ENCODE results near the gene PITPNC1. TPM values are rescaled to one million over a fixed set of nuclear protein-coding genes. Genes with fewer than 3 reads are reported as not detected.

Gene PITPNC1
- total and polyA plus RNA-seq, 2 donors (not counting 3 experiments of a cell fraction or from before 2014, with no cell fraction given), result 2.4 to 9.6 TPM

GRCh38 chr17:67588326-67588725 is 211.2 kb downstream of the PITPNC1 start:
- Histone ChIP-seq H4K20me1 (replicated peaks; ENCODE audit: control insufficient read depth, extremely low read depth, insufficient read depth, low read length) (no peaks in the 10 kb centered on the region), H3K9ac (replicated peaks; ENCODE audit: extremely low read depth, insufficient read depth, low read length) (no peak overlapping the region), H3K79me2 (ENCODE audit: control insufficient read depth, insufficient read depth, low read length) (no peaks in the 10 kb centered on the region), H3K4me2 (ENCODE audit: insufficient read depth, low read length) (no peak overlapping the region), H3K9me3 (replicated peaks; ENCODE audit: control insufficient read depth, insufficient read depth, low read length) (no peaks in the 10 kb centered on the region), H3K4me1 (ENCODE audit: control insufficient read depth, extremely low read depth, insufficient read depth, low read length) (no peaks in the 10 kb centered on the region), H3K4me3 (replicated peaks in 1 of 3; ENCODE audit: insufficient read depth in 1 of 3, low read depth in 1 of 3, low read length in 3 of 3) (no peak overlapping the region), H2AFZ (ENCODE audit: low read depth, low read length) (no peak overlapping the region), H3K27me3 (ENCODE audit: control insufficient read depth in 2 of 2, insufficient read depth in 2 of 2, low read length in 2 of 2) (no peaks in the 10 kb centered on the region), H3K36me3 (ENCODE audit: control insufficient read depth in 2 of 2, extremely low read depth in 1 of 2, insufficient read depth in 2 of 2, low read length in 2 of 2) (no peaks in the 10 kb centered on the region), H3K9me1 (replicated peaks; ENCODE audit: control insufficient read depth, extremely low read depth, insufficient read depth, low read length) (no peaks in the 10 kb centered on the region), H3K27ac (ENCODE audit: insufficient read depth, low read depth, low read length) (no peak overlapping the region)
- no peak for TF ChIP-seq CTCF (IDR thresholded peaks at IDR 0.05; ENCODE audit: extremely low read depth in 1 of 2, insufficient read depth in 1 of 2, low read depth in 1 of 2, low read length in 2 of 2)
- no peak for TF ChIP-seq POLR2AphosphoS5 (IDR thresholded peaks at IDR 0.05; ENCODE audit: insufficient read depth, low read depth, low read length)
- no peak for TF ChIP-seq FOS (IDR thresholded peaks at IDR 0.05; ENCODE audit: borderline replicate concordance, insufficient read depth, low read length)
- TF ChIP-seq MAX (IDR thresholded peaks at IDR 0.05; ENCODE audit: insufficient read depth, insufficient read length), result no peak
- TF ChIP-seq POLR2A (IDR thresholded peaks at IDR 0.05; ENCODE audit: low read depth, low read length), result no peak
- no peak for TF ChIP-seq GATA2 (IDR thresholded peaks at IDR 0.05; ENCODE audit: insufficient read depth, insufficient read length, low read depth, low read length)
- no peak for TF ChIP-seq EZH2 (IDR thresholded peaks at IDR 0.05; ENCODE audit: borderline replicate concordance, low read depth, low read length, severe bottlenecking)
- TF ChIP-seq JUN (IDR thresholded peaks at IDR 0.05; ENCODE audit: borderline replicate concordance, insufficient read depth, insufficient read length, low read depth), result no peak
- no peak for TF ChIP-seq MYC (IDR thresholded peaks at IDR 0.05; ENCODE audit: low read depth, low read length)
- BruUV-seq (replicated peaks), result no TSS peak
- intact Hi-C loops (cut with micrococcal nuclease) (no loop called here), dilution Hi-C loops (cut with MboI; ENCODE audit: extremely low pct_ligation_motif_present, low sequenced_read_pairs) (no loop called here)
- no peak for FAIRE-seq
- no peak for DNase-seq (ENCODE audit: low read depth, low spot score)
- CTCF ChIA-PET, result no interaction called here
- POLR2A ChIA-PET, result no interaction called here

Data from endothelial cell of umbilical vein (primary cell).